ENCODE results near the gene FBXW4. TPM values are rescaled to one million over a fixed set of nuclear protein-coding genes. Genes with fewer than 3 reads are reported as not detected.
A peak's percentile ranks its signal among the peaks of the same experiment; 100 is the strongest.

The FBXW4 gene
- total RNA-seq, 1 donor from 2014 or later = 75.4 TPM

- DNase-seq (ENCODE audit: low spot score in 2 of 2) (no peak), FAIRE-seq (no peak)
These were observed 13.1 kb upstream of the FBXW4 start for GRCh38 chr10:101708073-101708472.

- DNase-seq (ENCODE audit: low spot score in 2 of 2) = no peak
- no peak for FAIRE-seq
These were observed 9.4 kb upstream of the FBXW4 start for GRCh38 chr10:101704331-101704730.

- no peak for FAIRE-seq
- no peak for DNase-seq (ENCODE audit: low spot score in 2 of 2)
These were observed 1.7 kb upstream of the FBXW4 start for GRCh38 chr10:101696632-101697031.

- DNase-seq (ENCODE audit: low spot score in 2 of 2) = no peak
- no peak for FAIRE-seq
These were observed 477 bp upstream of the FBXW4 start for GRCh38 chr10:101695404-101695890.

- DNase-seq (ENCODE audit: low spot score in 2 of 2) = peak; percentile 55 to 65
These were observed 844 bp downstream of the FBXW4 start for GRCh38 chr10:101693978-101694673.

GRCh38 chr10:101693651-101693977 is 1.4 kb downstream of the FBXW4 start:
- FAIRE-seq = no peak
- DNase-seq (ENCODE audit: low spot score in 2 of 2) = no peak

More at GRCh38 chr10:101693978-101694673, 844 bp downstream of the FBXW4 start:
- FAIRE-seq = no peak

GRCh38 chr10:101691081-101691480 is 3.9 kb downstream of the FBXW4 start:
- DNase-seq (ENCODE audit: low spot score in 2 of 2) (no peak), FAIRE-seq (no peak)

- DNase-seq (ENCODE audit: low spot score in 2 of 2) (no peak), FAIRE-seq (no peak)
These were observed 4.5 kb downstream of the FBXW4 start for GRCh38 chr10:101690461-101690860.

- FAIRE-seq = no peak
- no peak for DNase-seq (ENCODE audit: low spot score in 2 of 2)
These were observed 7.8 kb downstream of the FBXW4 start for GRCh38 chr10:101687071-101687658.

- no peak for DNase-seq (ENCODE audit: low spot score in 2 of 2)
- no peak for FAIRE-seq
These were observed 8.6 kb downstream of the FBXW4 start for GRCh38 chr10:101686133-101686925.

GRCh38 chr10:101684782-101685181 is 10.2 kb downstream of the FBXW4 start:
- no peak for FAIRE-seq

GRCh38 chr10:101683276-101683675 is 11.7 kb downstream of the FBXW4 start:
- DNase-seq (ENCODE audit: low spot score in 2 of 2) = no peak
- no peak for FAIRE-seq

More at GRCh38 chr10:101684782-101685181, 10.2 kb downstream of the FBXW4 start:
- no peak for DNase-seq (ENCODE audit: low spot score in 2 of 2)

- FAIRE-seq = no peak
- DNase-seq (ENCODE audit: low spot score in 2 of 2) = no peak
These were observed 12.7 kb downstream of the FBXW4 start for GRCh38 chr10:101682172-101682825.

GRCh38 chr10:101676565-101676964 is 18.4 kb downstream of the FBXW4 start:
- DNase-seq (ENCODE audit: low spot score in 2 of 2) = no peak
- FAIRE-seq = no peak

- FAIRE-seq (no peak), DNase-seq (ENCODE audit: low spot score in 2 of 2) (no peak)
These were observed 19.9 kb downstream of the FBXW4 start for GRCh38 chr10:101675115-101675514.

- FAIRE-seq (no peak), DNase-seq (ENCODE audit: low spot score in 2 of 2) (no peak)
These were observed 22.4 kb downstream of the FBXW4 start for GRCh38 chr10:101672536-101672935.

GRCh38 chr10:101671453-101671852 is 23.5 kb downstream of the FBXW4 start:
- DNase-seq (ENCODE audit: low spot score in 2 of 2) = no peak
- no peak for FAIRE-seq

- DNase-seq (ENCODE audit: low spot score in 2 of 2) (no peak), FAIRE-seq (no peak)
These were observed 24.3 kb downstream of the FBXW4 start for GRCh38 chr10:101670635-101671034.

GRCh38 chr10:101669181-101669580 is 25.8 kb downstream of the FBXW4 start:
- DNase-seq (ENCODE audit: low spot score in 2 of 2) (no peak), FAIRE-seq (no peak)

- FAIRE-seq (no peak), DNase-seq (ENCODE audit: low spot score in 2 of 2) (no peak)
These were observed 26.4 kb downstream of the FBXW4 start for GRCh38 chr10:101668566-101668965.

- no peak for DNase-seq (ENCODE audit: low spot score in 2 of 2)
- no peak for FAIRE-seq
These were observed 28.9 kb downstream of the FBXW4 start for GRCh38 chr10:101666083-101666482.
